CD4-positive, alpha-beta T cell (primary cell): ENCODE results near the gene RNF212. TPM values are rescaled to one million over a fixed set of nuclear protein-coding genes. Genes with fewer than 3 reads are reported as not detected.

Experiments used
- ATAC-seq: fragments of 200-7000 bp; cut with Tn5 transposase; one replicate; pipeline ENCODE4 v1.10.0; 2022; ENCODE audit warnings: mild to moderate bottlenecking; ENCODE audit not compliant: poor library complexity
- CTCF ChIA-PET: fragments of 350-600 bp; sonication (Branson Sonifier 250); formaldehyde crosslinking; loops from one replicate; lab custom pipeline; 2021; ENCODE audit warnings: antibody characterized with exemption, inconsistent platforms; lab: Charles Lee
- POLR2A ChIA-PET: fragments of 350-600 bp; sonication (Branson Sonifier 250); formaldehyde crosslinking; loops from one replicate; lab custom pipeline; 2021; ENCODE audit warnings: antibody characterized with exemption, inconsistent platforms; lab: Charles Lee
- DNase-seq, 14 experiments: peaks; one replicate each; pipeline ENCODE4 v3.0.0-alpha.2; 2013 to 2020; ENCODE audit warnings: mixed read lengths in 2 of 14
- H3K27ac ChIP-seq, 2 donors: one replicate each; pipeline versions ENCODE4 v1.5.1 to v1.7.0; 2013; ENCODE audit warnings: low read length in 2 of 2, low read depth in 1 of 2, mild to moderate bottlenecking in 1 of 2
- H3K27me3 ChIP-seq, 2 experiments: 1 replicate in 1 of 2; 2 replicates in 1 of 2; pipeline versions ENCODE4 v1.6.1 to v1.7.0; 2013; ENCODE audit warnings: low read length in 2 of 2, control low read depth in 1 of 2, mild to moderate bottlenecking in 1 of 2, moderate library complexity in 1 of 2; ENCODE audit not compliant: insufficient read depth in 2 of 2, control insufficient read depth in 1 of 2
- H3K36me3 ChIP-seq: one replicate; pipeline ENCODE4 v1.6.1; 2013; ENCODE audit warnings: low read length, control low read depth; ENCODE audit not compliant: insufficient read depth
- H3K4me1 ChIP-seq: one replicate; pipeline ENCODE4 v1.6.1; 2013; ENCODE audit warnings: low read length, control low read depth; ENCODE audit not compliant: insufficient read depth
- H3K4me3 ChIP-seq: one replicate; pipeline ENCODE4 v1.5.1; 2013; ENCODE audit warnings: mild to moderate bottlenecking, low read length, moderate library complexity
- H3K9me3 ChIP-seq, 2 experiments: 1 replicate in 1 of 2; 2 replicates in 1 of 2; pipeline versions ENCODE4 v1.6.1 to v1.7.0; 2013; ENCODE audit warnings: low read length in 2 of 2, mild to moderate bottlenecking in 2 of 2, control low read depth in 1 of 2, moderate library complexity in 1 of 2; ENCODE audit not compliant: control insufficient read depth in 1 of 2, insufficient read depth in 1 of 2
- H3K27ac Mint-ChIP-seq: one replicate; pipeline ENCODE4 v1.8.0; 2020; ENCODE audit warnings: mixed read lengths
- H3K27me3 Mint-ChIP-seq: one replicate; pipeline ENCODE4 v1.8.0; 2021; ENCODE audit warnings: mixed read lengths
- H3K36me3 Mint-ChIP-seq: one replicate; pipeline ENCODE4 v1.8.0; 2021; ENCODE audit warnings: low read depth, mixed read lengths
- H3K4me1 Mint-ChIP-seq: one replicate; pipeline ENCODE4 v1.8.0; 2021; ENCODE audit warnings: low read depth, mixed read lengths
- H3K4me3 Mint-ChIP-seq: one replicate; pipeline ENCODE4 v1.8.0; 2020; ENCODE audit warnings: mild to moderate bottlenecking, mixed read lengths
- H3K9me3 Mint-ChIP-seq: one replicate; pipeline ENCODE4 v1.8.0; 2020; ENCODE audit warnings: mixed read lengths
- CTCF ChIP-seq: fragments of 200-600 bp; IDR thresholded peaks from one replicate; pipeline ENCODE4 v1.8.0; 2022; ENCODE audit warnings: antibody characterized with exemption, mild to moderate bottlenecking
- intact Hi-C, 2 experiments: fragments of 100-400 bp; cut with DNase I in 1 of 2; cut with micrococcal nuclease in 1 of 2; formaldehyde crosslinking; loops; one replicate each; pipeline versions ENCODE4 v1.15.1 to v1.9.0; 2023 to 2025; cut with DNase I, micrococcal nuclease
- total RNA-seq, 174 experiments: library from RNA in 2 of 174; stranded (reverse) in 2 of 174; gene quantifications; one replicate each; pipeline ENCODE4 v1.2.3 and lab custom pipeline; 2021 to 2026

The RNF212 gene
- total RNA-seq, 2 experiments from 2014 or later: 5.6 to 8.3 TPM

GRCh38 chr4:1097553-1097952 is 15.8 kb downstream of the RNF212 start:
- Histone ChIP-seq H3K27me3 (no peaks in the 10 kb centered on the region), H3K27ac (no peak overlapping the region), H3K4me3 (no peak overlapping the region), H3K9me3 (no peaks in the 10 kb centered on the region), H3K36me3 (no peaks in the 10 kb centered on the region), H3K4me1 (no peaks in the 10 kb centered on the region)
- Mint-ChIP-seq H3K27me3 (no peaks in the 10 kb centered on the region), H3K9me3 (no peaks in the 10 kb centered on the region), H3K36me3 (no peaks in the 10 kb centered on the region), H3K4me1 (no peaks in the 10 kb centered on the region), H3K27ac (no peak overlapping the region), H3K4me3 (no peak overlapping the region)
- ChIA-PET CTCF (no interaction called here), POLR2A (no interaction called here)
- intact Hi-C loops: no loop called here
- DNase-seq (no peak), ATAC-seq (no peak)
- no peak for TF ChIP-seq CTCF

- no peak overlapping the region for H3K4me3 Mint-ChIP-seq
- Histone ChIP-seq H3K4me3 (no peak overlapping the region), H3K27me3 (no peaks in the 10 kb centered on the region), H3K4me1 (no peaks in the 10 kb centered on the region), H3K9me3 (no peaks in the 10 kb centered on the region), H3K36me3 (no peaks in the 10 kb centered on the region), H3K27ac (no peak overlapping the region)
- DNase-seq (no peak), ATAC-seq (no peak)
- no peaks in the 10 kb centered on the region for H3K9me3 Mint-ChIP-seq
- H3K4me1 Mint-ChIP-seq: no peaks in the 10 kb centered on the region
- POLR2A ChIA-PET: no interaction called here
- H3K27ac Mint-ChIP-seq: no peak overlapping the region
- intact Hi-C loops: no loop called here
- no peaks in the 10 kb centered on the region for H3K27me3 Mint-ChIP-seq
- H3K36me3 Mint-ChIP-seq: no peaks in the 10 kb centered on the region
- CTCF ChIA-PET: no interaction called here
- TF ChIP-seq CTCF: no peak
Observed at GRCh38 chr4:1096841-1097240, 16.5 kb downstream of the RNF212 start.

- no peaks in the 10 kb centered on the region for H3K9me3 Mint-ChIP-seq
- intact Hi-C loops: no loop called here
- no peaks in the 10 kb centered on the region for H3K4me1 ChIP-seq
- H3K27ac ChIP-seq: no peak overlapping the region
- TF ChIP-seq CTCF: no peak
- H3K27me3 Mint-ChIP-seq: no peaks in the 10 kb centered on the region
- no peak overlapping the region for H3K4me3 ChIP-seq
- ChIA-PET POLR2A (no interaction called here), CTCF (no interaction called here)
- no peaks in the 10 kb centered on the region for H3K27me3 ChIP-seq
- H3K4me3 Mint-ChIP-seq: no peak overlapping the region
- H3K4me1 Mint-ChIP-seq: no peaks in the 10 kb centered on the region
- no peak overlapping the region for H3K27ac Mint-ChIP-seq
- DNase-seq: no peak
- no peak for ATAC-seq
- peaks cover 0 to 5% of the 10 kb centered on the region in 2 experiments for H3K9me3 ChIP-seq
- H3K36me3 ChIP-seq: no peaks in the 10 kb centered on the region
- no peaks in the 10 kb centered on the region for H3K36me3 Mint-ChIP-seq
Observed at GRCh38 chr4:1094336-1094690, 19.1 kb downstream of the RNF212 start.
